ENCODE data around the gene RERE.
A peak's percentile ranks its signal among the peaks of the same experiment; 100 is the strongest.

Gene RERE

DNA sequence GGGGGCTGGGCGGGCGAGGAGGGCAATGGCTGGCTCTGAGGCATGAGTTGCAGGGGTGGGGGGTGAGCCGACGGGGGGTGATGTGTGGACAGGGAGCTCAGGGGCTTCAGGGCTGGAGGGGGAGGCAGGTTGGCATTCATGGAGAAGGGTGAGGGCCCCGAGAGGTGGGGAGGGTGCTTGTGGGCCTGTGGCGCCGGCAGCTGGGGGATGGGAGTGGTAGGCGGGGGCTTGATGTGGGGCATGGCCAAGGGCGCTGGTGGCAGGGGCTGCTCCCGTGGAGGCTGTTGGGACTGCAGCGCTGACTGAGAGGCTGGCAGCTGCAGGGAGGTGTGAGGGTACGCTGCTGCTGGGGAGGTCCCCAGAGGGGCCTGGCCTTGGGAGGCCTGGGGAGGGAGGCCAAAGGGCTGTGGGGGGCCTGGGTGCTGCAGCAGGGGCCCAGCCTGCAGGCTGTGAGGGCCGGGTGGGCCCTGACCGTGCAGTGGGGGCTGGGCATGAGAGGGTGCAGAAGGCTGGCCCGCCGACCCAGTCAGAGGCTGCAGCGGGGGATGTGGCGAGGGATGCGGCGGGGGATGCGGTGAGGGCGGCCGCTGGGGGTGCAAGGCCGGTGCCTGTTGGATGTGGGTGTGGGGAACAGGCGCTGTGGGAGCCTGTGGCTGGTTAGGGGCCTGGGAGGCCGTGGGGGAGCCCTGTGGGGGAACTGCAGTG lies 456.8 kb downstream of the RERE start:
- no peak for DNase-seq

DNA sequence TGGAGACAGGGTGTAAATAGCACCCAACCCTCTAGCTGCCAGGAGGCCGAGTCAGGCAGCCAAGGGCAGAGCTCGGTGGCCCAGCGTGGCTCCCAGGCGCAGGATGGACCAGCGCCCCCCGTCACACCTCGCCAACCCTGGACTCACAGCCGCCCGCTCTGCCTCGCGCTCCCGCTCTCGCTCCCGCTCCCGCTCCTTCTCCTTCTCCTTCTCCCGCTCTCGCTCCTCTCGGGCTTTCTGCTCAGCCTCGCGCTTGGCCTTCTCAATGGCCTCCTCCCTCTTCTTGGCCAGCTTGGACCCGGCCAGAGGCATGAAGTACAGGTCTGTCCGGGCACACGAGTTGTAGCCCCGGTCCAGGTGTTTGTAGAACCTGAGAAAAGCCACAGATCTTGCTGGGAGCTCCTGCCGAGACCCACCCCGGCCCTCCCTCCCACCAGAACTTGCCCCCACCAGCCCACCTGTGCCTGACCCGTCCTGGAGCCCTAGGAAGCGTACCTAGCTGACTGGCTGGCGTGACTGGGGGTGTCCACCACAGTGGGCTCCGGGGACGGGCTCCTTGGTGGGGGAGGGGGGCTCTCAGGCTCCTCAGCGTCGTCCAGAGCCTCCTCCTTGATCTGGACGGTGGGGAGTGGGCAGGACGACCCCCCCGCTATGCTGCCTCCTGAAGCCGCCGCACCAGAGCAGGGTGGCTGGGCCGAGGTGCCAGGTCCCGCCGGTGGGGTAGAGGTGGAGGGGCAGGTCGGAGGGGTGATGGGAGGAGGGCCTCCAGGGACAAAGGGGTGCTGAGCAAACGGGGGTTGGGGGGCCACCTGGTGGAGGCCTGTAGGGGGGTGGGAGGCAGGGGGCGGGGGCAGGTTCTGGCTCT lies 457.6 kb downstream of the RERE start:
- no peak for DNase-seq

DNA sequence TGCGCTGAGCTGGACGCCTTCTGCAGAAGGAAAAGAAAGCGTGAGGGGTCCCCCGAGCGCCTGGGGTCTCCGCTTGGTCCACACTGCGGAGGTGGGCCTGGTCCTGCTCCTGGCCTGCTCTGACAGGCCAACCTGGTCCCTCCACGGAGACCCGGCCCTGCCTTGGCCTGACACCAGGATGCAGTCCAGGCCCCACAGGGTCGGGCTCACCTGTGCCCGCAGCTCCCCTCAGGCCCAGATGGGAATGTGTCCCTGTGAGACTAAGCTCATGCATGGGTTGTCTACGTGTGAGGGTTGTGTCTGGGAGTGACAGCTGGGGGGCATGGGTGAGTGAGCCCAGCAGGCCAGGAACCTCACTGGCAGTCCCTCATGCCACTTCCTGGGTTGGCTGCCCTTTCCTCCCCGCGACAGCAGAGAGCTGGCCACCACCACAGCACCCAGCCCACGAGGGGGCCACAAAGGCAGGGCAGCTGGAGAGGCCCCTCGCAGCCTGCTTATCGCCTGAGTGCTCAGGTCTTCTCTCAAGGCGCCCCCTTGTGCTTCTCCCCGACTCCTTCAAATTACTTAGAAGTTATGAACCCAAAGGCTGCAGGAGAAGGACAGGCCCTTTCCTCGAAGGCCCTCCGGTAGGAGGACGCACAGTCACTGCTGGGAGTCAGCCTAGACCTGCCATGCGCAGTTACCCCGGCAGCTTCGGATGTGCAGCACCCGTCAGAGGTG lies 458.4 kb downstream of the RERE start:
- no peak for DNase-seq

DNA sequence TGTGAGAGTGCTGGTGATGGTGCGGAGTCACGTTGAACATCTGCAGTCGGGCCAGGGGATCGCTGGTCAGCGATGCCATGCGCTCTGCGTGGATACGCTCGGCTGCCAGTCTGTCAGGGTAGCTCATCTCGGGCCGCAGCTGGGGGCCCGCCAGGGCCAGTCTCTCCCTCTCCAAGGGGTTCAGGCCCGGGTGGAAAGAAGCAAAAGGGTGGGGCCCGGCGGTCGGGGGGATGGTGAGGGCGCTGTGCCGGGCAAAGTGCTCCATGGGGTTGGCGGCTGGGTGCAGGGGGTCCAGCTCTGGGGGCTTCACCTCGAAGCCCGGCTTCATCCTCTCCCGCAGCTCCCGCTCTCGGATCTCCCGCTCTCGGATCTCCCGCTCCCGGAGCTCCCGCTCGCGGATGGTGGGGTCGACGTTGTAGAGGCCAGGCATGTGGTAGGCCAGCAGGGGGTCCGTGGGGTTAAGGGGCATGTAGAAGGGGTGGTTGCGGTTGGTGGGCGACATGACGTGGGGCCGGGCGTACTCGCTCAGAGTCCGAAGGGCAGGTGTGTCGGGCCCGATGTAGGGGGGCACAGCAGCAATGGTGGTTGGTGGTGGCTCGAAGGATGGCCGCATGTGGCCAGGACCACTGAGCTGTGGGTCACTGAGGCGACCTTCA lies 459.1 kb downstream of the RERE start:
- DNase-seq: no peak

DNA sequence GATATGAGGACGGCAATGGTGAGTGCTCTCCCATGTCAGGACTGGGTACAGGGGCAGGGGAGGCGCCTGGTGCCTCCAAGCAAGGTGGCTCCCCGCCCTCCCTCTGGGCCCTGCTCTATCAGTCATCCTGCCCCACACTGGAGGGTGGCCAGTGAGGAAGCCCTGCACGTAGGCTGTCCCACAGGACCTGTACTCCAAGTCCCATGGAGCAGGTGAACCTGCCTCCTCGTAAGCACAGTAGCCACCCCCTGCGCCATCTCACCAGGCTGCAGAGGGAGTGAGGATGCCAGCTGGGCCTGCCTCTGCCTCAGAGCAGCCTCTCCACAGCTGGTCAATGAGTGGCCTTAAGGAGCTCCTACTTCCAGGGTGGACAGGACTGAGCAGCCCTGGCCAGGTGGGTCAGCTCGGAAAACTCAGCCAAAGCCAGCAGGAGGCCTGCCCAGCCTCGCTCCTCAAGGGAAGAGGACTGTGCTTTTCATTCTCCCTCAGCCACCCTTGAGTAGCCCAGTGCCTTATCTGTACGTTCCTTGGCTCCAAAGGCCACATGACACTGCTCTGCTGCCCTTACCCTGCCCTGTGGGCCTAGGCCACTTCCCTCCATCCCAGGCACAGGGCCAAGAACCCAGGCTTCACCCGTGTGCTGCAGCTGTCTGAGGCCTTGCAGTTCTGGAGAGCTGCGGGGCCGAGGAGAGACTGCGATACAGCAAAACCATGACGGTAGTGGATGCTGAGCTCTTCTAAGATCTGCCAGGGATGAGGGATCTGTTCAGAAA lies 459.9 kb downstream of the RERE start:
- DNase-seq: no peak

DNA sequence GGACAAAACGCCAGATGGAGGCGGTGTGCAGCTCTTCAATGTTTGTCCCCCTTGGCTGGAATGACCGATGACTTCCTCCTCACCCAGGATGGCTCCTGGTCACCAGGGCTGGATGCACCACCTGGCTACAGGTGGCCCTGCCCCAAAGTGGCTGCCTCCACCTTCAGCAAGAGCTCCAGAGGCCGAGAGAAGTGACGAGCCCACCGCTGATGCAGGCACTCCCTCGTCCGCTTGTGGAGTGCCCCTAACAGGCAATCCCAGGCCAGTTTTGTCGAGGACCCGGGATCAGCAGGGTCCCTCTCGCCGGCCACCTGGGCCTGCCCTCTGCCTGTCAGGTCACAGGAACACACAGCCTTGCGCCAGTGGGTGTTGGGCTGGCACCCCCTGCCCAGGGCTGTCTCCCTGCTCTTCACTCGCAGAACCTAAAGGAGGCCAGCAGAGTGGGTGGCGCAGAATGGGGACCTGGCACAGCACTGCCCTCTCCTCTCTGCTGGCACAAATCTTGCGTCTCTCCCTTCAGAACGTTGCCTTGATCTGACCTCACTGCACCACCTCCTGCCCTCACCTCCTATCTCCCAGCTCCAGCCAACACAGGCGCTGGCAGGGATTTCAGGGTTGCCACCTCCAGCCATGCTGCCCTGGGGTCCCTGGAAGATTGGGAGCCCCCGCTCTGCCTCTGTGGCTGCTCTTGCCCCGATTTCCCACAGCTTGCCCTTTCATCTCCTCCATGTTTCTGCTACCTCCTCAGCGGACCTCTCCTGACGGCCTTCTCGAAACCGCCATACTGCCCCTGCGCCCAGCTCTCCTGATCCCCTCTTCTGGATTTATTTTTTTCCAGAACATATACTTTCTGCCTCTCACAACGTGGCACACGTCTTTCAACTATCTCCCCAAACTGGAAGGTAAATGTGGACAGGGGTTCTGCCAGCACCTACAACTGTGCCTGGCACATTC lies 460.9 kb downstream of the RERE start:
- DNase-seq: no peak

DNA sequence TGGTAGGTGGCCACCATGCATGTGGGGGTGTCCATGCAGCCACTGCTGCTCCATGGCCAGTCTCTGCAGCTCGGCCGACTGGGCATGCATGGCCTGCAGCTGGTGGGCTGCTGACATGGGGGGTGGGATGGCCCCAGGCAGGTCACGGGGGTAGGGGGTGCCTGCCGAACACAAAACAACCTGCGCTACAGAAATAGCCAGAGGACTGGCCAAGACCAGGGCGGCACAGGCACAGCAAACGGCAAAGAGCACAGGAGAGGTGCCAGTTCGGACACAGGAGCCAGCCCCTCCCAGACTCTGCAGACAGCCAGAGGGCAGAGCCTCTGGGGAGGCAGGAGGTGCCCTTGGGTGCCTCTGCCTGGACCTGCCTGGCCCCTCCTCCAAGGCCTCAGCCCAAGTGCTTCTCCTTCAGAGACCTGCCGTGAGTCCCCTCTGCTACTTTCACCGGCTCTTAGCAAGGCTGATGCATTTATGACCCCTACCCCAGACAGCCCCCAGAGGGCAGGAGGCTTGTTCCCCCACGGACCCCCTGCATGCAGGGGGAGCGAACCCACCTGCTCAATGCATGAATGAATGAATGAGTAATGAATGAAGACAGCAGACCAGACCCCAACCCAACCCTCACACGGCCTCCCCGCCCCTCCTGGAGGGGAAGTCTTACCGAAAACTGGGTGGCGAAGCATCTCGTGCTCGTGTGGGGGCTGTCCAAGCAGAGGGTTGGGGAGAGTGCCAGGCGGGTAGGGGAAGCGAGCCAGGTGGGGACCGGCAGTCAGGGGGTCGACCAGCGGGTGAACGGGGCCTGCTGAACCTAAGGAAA lies 461.8 kb downstream of the RERE start:
- no peak for DNase-seq

DNA sequence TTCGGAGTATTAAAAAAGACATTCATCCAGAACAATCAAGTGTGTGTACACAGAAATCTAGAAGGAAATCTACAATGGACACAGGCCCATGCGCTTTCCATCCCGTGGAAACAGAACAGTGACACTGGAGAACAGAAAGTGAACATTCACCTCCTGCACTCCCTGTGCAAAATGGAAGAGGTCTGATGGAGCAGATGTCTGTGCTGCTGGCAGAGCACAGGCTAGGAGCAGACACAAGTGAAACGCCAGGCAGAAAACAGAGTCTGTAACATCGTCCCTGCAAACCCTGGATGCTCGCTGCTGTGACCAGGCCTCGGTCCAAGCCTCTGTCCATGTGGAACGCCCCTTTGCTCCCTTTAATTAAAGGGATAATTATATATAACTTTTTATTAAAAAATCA lies 463.4 kb downstream of the RERE start:
- no peak for DNase-seq

DNA sequence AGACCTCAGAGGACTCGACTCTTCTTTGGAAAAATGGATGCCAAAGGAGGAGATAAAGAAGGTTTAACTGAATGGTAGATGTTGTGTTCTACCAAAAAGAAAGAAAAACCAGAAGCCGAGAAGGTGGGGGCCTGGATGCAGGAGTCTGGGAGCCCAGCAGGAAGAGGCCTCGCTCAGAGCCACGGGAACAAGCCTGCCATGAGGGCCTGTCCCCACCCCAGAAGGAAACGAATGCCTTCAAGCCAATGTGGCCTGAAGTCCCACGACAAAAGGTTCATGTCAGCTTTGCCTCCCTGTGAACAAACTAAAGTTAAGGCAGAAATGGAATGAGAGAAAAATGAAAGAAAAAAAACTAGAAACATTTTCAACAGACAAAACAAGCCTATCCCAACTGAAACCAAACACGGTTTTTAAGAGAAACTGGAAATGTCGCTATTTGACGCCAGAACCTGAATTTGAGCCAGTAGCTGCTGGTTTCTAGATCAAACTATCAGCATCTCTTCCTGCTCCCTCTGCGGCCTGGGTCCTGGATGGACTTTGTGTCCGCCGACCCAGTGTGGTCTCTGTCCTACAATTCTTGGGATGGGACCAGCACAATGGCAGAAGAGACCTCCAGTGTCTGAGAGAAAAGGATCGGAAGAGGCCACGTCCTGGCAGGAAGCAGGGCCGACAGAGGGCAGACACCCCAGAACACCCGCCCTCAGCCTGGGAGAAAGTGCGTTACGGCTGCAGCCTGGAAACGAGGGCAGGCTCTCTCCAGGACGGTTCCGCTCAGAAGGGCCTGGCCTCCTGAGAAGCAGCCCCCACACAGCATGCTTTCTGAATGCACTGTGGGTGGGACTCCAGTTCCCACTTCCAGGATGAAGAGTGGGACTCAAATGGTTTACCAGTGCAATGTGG lies 464.3 kb downstream of the RERE start:
- DNase-seq: no peak

DNA sequence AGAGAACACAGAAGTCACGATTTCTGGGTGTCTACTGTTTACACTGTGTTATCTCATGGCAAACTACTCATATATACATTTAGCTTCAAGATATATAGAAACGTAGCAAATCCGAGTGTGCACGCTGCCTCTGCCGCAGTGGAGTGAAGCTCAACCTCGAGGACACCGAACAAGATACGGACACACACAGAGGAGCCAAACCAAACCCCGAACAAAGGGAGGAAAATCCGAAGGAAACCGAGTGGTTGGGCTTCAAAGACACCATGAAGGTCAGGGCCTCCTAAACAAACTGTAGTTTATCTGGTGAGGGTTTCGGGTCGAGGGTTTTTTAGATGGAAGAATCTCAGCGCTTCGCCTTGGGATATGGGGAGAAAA lies 465.0 kb downstream of the RERE start:
- DNase-seq: no peak

DNA sequence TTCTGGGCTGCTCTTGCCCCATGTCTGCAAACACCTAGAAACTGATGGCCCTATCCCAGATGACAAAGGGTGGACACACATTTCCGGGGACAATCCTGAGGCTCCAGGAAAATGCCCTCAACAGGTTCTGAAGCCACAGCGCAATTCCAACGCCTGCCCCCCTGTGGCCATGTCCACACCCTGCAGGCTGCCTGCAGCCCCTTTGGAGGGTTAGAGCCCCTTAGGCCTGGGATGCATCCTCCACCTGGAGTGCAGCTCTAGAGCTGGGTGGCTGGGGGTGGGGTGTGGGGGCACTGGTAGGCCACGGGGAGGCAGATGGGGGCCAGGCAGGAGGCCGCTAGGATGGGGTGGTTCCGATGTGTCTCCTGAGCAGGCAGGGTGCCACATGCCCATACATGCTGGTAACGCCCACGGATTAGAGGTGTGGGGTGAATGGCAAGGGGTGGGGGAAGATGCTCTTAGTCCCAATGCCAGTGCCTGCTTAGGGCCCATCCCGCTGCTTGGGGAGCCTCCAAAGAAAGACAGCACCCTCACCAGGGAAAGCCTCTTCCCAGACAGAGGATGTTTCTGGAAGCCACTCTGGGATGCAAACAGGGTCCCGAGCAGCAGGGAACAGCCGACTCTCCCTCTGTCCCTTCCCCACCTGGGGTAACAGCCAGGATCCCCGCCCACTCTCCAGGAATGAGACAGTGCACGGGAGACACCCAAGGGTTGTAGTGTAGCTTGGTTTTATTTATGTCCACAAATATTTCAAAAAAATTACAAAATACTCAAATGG lies 465.6 kb downstream of the RERE start:
- DNase-seq: no peak

DNA sequence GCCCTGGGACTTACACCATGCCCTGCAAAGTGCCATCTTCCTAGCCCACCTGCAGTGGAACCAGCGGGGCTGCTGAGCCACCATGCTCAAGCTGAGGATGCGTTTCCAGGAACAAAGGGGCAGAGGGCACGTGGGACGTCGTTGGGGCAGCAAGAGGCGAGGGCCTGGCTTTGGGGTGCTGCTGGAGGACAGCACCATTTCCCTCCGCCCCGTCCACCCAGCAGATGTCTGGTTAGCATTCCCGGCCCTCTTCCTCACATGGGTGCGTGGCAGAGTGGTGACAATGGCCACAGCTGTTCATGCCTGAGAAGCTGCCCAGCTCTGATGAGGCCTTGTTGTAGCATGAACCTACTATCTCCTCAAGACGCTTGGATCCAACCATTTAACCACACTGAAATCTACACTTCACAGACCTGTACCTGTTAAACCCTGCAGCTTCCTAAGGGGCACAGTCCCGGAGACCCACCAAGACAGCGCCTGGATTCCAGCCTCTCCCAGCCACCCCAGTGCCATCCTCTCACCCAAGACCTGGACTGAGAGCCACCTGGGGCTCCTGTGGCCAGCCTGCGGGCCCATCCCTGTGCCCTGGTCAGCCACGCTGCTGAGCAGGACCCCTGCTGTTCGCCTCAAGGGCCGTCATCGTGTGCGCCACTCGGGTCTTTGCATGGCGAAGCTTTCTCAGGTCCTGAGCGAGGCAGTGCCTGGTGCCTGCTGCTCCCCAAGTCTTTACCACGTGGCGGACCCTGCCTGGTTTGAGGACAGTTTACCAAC lies 466.3 kb downstream of the RERE start:
- DNase-seq: no peak

DNA sequence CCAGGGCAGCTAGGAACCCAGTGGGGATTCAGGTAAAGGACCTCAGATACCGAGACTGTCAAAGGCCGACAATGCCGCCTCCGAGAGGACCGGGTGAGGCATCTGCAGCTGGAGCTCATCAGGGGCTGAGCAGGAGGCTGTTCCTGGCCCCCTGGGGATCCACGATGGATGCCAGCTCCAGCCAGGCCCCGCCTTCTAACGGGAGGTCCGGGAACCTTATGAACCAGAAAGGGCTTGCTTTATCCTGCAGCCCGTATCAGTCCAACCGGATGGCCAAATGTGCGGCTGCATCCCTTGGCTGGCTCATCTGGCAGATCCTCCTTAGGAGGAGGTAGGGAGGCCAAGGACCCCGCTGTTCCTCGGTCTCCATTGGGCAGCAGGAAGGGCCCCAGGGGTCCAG lies 467.5 kb downstream of the RERE start:
- DNase-seq: no peak

DNA sequence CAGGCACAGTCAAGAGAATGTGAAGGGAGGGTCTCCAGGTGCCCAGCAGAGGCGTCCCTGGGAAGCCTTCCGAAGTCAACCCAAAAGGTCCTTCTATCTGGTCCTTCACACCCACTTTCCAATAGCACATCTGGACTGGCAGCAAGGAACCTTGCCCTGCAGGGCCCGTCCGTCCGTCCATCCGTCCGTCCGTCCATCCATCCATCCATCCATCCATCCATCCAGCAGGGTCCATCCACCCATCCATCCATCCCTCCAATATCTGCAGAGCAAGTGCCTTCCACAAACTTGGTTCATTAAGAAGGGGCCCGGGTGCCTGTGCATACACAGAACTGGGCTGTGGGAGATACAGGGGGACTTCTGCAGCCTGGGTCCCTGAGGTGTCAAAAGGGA lies 468.0 kb downstream of the RERE start:
- no peak for DNase-seq

DNA sequence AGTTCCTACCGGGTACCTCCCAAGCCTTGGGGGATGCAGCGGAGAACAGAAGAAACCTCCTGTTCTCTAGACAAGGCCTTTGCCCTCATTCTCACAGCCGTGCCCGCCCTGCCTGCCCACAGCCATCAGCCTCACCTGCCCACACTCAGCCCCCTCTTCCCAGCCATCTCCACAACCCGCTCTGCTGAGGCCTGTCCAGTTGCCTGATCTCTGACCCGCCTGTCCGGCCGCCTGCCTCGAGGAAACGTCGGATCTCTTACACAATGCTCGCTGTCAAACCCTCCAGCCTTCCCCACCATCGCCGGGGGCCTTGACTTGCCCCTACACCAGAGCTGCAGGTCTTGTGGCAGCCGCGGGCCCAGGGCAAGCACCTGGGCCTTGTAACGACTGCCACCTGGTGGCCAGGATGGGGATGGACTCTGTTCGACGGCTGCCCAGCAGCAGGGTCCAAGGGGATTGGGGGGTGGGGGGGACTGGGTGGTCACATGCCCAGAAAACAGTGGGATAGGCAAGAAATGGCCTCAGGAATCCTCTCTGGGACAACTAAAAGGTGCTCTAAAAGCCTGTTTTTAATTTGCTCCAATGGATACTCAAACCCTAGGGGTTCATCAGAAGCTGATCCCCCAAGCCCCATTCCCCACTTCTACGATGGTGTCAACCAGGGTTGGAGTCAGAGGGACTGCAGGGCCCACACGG lies 468.5 kb downstream of the RERE start:
- DNase-seq: peak; percentile 72

DNA sequence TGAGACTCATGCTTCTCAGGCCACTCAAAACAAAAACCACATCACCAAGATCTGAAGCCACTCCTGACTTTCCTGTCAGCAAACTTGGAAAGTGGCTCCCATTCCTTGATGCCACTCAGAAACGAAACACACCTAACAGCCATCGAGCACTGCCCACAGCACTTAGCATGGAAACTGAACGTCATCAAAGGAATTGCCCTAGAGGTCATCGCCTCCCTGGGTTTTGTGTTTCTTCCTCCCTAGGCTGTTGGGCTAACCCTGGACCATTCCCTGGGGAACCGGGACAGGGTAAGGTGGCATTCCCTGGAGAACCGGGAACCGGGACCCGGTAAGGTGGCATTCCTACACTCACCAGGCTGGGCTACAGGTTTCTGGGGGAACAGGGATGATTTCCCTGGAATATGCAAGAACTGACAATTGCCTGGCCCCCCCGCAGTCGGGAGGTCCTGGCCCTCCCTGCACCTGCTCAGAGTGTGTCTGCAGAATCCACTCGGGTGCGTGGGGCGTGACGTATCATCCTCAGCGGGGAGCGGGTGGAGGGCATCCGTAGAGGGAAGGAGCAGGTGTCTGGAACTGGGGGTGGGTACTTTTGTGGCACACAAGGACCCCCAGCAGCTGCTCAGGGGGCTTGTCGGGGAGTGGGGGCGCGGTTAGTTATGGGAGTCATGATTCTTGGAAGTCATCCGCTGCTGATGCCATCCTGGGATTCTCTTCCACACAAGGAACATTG lies 469.2 kb downstream of the RERE start:
- peak; percentile 41 for DNase-seq
